ENCODE measurements around the gene EEPD1. TPM values are rescaled to one million over a fixed set of nuclear protein-coding genes. Genes with fewer than 3 reads are reported as not detected.
"Not testable (repeated sequence)": the region's sequence is repeated elsewhere in the genome, so short reads cannot be mapped to it uniquely, and the experiment has no call there.

Gene EEPD1
- total RNA-seq, 1 donor from 2014 or later = 5.4 TPM

DNA sequence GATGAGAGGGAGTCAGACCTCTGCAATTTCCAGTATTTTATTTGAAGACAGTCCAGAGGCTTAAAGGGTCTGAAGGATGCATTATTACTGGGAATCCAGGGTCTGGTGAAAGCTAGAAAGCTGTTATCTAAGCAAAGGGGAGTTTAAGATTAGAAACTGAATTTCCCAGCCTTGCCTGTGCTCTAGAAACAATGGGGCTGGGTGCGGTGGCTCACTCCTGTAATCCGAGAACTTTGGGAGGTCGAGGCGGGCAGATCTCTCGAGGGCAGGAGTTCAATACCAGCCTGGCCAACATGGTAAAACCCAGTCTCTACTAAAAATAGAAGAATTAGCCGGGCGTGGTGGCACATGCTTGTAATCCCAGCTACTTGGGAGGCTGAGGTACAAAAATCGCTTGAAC lies 165.1 kb downstream of the EEPD1 start:
- no peak for FAIRE-seq
- Histone ChIP-seq H3K79me2 (ENCODE audit: insufficient read depth, low read length) (no peaks in the 10 kb centered on the region), H3K36me3 (ENCODE audit: insufficient read depth, low read length) (no peaks in the 10 kb centered on the region), H2AFZ (ENCODE audit: low read depth, low read length) (no peak overlapping the region), H3K27ac (ENCODE audit: low read depth, low read length) (no peak overlapping the region), H3K4me3 (ENCODE audit: insufficient read depth, low read depth, low read length) (no peak overlapping the region), H3K9ac (ENCODE audit: low read length) (no peak overlapping the region), H3K4me2 (ENCODE audit: low read length) (no peak overlapping the region), H4K20me1 (ENCODE audit: insufficient read depth, low read length) (no peaks in the 10 kb centered on the region), H3K4me1 (ENCODE audit: insufficient read depth, low read length) (no peaks in the 10 kb centered on the region), H3K9me3 (ENCODE audit: insufficient read depth, low read depth, low read length) (no peaks in the 10 kb centered on the region), H3K27me3 (ENCODE audit: insufficient read depth, low read length) (peaks cover 2% of the 10 kb centered on the region)
- H3K27ac Mint-ChIP-seq (ENCODE audit: unreplicated experiment) = no peak overlapping the region
- H3K4me1 Mint-ChIP-seq (ENCODE audit: low read depth, unreplicated experiment) = no peaks in the 10 kb centered on the region
- TF ChIP-seq, protein P1, sequence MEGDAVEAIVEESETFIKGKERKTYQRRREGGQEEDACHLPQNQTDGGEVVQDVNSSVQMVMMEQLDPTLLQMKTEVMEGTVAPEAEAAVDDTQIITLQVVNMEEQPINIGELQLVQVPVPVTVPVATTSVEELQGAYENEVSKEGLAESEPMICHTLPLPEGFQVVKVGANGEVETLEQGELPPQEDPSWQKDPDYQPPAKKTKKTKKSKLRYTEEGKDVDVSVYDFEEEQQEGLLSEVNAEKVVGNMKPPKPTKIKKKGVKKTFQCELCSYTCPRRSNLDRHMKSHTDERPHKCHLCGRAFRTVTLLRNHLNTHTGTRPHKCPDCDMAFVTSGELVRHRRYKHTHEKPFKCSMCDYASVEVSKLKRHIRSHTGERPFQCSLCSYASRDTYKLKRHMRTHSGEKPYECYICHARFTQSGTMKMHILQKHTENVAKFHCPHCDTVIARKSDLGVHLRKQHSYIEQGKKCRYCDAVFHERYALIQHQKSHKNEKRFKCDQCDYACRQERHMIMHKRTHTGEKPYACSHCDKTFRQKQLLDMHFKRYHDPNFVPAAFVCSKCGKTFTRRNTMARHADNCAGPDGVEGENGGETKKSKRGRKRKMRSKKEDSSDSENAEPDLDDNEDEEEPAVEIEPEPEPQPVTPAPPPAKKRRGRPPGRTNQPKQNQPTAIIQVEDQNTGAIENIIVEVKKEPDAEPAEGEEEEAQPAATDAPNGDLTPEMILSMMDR (IDR thresholded peaks at IDR 0.05; ENCODE audit: insufficient read depth, low read depth, low read length) = no peak
- no peak for TF ChIP-seq EZH2 (IDR thresholded peaks at IDR 0.05; ENCODE audit: insufficient read depth, low read length)
- DNase-seq (ENCODE audit: low read depth) = no peak
- peaks cover 13% of the 10 kb centered on the region for H3K27me3 Mint-ChIP-seq (ENCODE audit: low read depth, unreplicated experiment)
- H3K9me3 Mint-ChIP-seq (ENCODE audit: unreplicated experiment) = peaks cover 17% of the 10 kb centered on the region
- peaks cover 4% of the 10 kb centered on the region for H3K36me3 Mint-ChIP-seq (ENCODE audit: low read depth, unreplicated experiment)
- H3K4me3 Mint-ChIP-seq (ENCODE audit: unreplicated experiment) = no peak overlapping the region

DNA sequence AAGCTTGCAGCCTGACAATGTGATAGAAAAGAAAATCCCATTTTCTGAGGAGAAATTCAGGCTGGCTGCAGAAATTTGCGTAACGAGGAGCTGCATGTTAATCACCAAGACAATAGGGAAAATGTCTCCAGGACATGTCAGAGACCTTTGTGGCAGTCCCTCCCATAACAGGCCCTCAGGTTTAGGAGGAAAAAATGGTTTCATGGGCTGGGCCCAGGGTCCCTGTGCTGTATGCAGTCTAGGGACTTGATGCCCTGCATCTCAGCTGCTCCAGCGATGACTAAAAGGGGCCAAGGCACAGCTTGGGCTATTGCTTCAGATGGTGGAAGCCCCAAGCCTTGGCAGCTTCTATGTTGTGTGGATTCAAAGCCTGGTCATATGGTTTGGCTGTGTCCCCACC lies 168.2 kb downstream of the EEPD1 start:
- H2AFZ ChIP-seq (ENCODE audit: low read depth, low read length); H3K36me3 Mint-ChIP-seq (ENCODE audit: low read depth, unreplicated experiment); H3K79me2 ChIP-seq (ENCODE audit: insufficient read depth, low read length); H4K20me1 ChIP-seq (ENCODE audit: insufficient read depth, low read length); DNase-seq (ENCODE audit: low read depth); H3K4me3 ChIP-seq (ENCODE audit: insufficient read depth, low read depth, low read length); H3K4me1 ChIP-seq (ENCODE audit: insufficient read depth, low read length); H3K4me1 Mint-ChIP-seq (ENCODE audit: low read depth, unreplicated experiment); H3K27ac Mint-ChIP-seq (ENCODE audit: unreplicated experiment); H3K27ac ChIP-seq (ENCODE audit: low read depth, low read length); H3K27me3 ChIP-seq (ENCODE audit: insufficient read depth, low read length); H3K4me2 ChIP-seq (ENCODE audit: low read length); H3K27me3 Mint-ChIP-seq (ENCODE audit: low read depth, unreplicated experiment); H3K4me3 Mint-ChIP-seq (ENCODE audit: unreplicated experiment); H3K9me3 ChIP-seq (ENCODE audit: insufficient read depth, low read depth, low read length); FAIRE-seq; H3K36me3 ChIP-seq (ENCODE audit: insufficient read depth, low read length); H3K9ac ChIP-seq (ENCODE audit: low read length): not testable (repeated sequence)
- H3K9me3 Mint-ChIP-seq (ENCODE audit: unreplicated experiment) = peaks cover 21% of the 10 kb centered on the region

DNA sequence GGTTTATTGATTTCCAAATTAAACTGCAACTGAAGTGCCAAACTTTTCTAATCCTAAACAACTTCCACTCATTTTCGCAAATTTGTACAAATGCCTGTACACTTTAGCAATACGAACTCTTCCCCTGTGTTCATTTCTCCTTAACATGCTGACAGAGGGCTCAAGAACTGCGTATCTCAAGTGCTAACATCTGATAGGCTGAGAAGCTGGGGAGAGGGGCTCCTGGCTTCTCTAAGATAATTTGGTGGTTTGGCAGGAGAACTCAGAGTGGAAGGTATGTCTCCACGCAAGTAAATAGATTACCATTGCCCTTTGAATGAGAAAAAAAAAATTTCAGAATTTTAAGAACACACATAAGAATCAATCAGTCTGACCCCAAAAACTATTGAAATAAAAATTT lies 183.3 kb downstream of the EEPD1 start:
- Histone ChIP-seq H4K20me1 (ENCODE audit: insufficient read depth, low read length) (no peaks in the 10 kb centered on the region), H3K79me2 (ENCODE audit: insufficient read depth, low read length) (no peaks in the 10 kb centered on the region), H3K27me3 (ENCODE audit: insufficient read depth, low read length) (no peaks in the 10 kb centered on the region), H2AFZ (ENCODE audit: low read depth, low read length) (no peak overlapping the region), H3K27ac (ENCODE audit: low read depth, low read length) (no peak overlapping the region), H3K36me3 (ENCODE audit: insufficient read depth, low read length) (no peaks in the 10 kb centered on the region), H3K9me3 (ENCODE audit: insufficient read depth, low read depth, low read length) (no peaks in the 10 kb centered on the region), H3K4me1 (ENCODE audit: insufficient read depth, low read length) (no peaks in the 10 kb centered on the region), H3K4me3 (ENCODE audit: insufficient read depth, low read depth, low read length) (no peak overlapping the region), H3K4me2 (ENCODE audit: low read length) (no peak overlapping the region), H3K9ac (ENCODE audit: low read length) (no peak overlapping the region)
- Mint-ChIP-seq H3K4me3 (ENCODE audit: unreplicated experiment) (no peak overlapping the region), H3K4me1 (ENCODE audit: low read depth, unreplicated experiment) (no peaks in the 10 kb centered on the region), H3K27ac (ENCODE audit: unreplicated experiment) (no peak overlapping the region), H3K27me3 (ENCODE audit: low read depth, unreplicated experiment) (no peaks in the 10 kb centered on the region), H3K36me3 (ENCODE audit: low read depth, unreplicated experiment) (peaks cover 8% of the 10 kb centered on the region), H3K9me3 (ENCODE audit: unreplicated experiment) (no peaks in the 10 kb centered on the region)
- FAIRE-seq (no peak), DNase-seq (ENCODE audit: low read depth) (no peak)
- TF ChIP-seq, protein P1 (IDR thresholded peaks at IDR 0.05; ENCODE audit: insufficient read depth, low read depth, low read length) = no peak
- no peak for TF ChIP-seq EZH2 (IDR thresholded peaks at IDR 0.05; ENCODE audit: insufficient read depth, low read length)

Data from astrocyte (in vitro differentiated cells and primary cell).